OCI-LY7 (cell line): ENCODE data around the gene CHRNA5. TPM values are rescaled to one million over a fixed set of nuclear protein-coding genes. Genes with fewer than 3 reads are reported as not detected.
"Not testable (repeated sequence)": the region's sequence is repeated elsewhere in the genome, so short reads cannot be mapped to it uniquely, and the experiment has no call there.

Source experiments
- BruUV-seq: library from RNA; stranded (reverse); fragments of 400-500 nt; replicated peaks from 2 replicates; lab custom pipeline; 2021; lab: Mats Ljungman, UMichigan
- CTCF ChIA-PET: fragments of 300-600 bp; sonication (Branson Sonifier 250); formaldehyde crosslinking; loops from one replicate; lab custom pipeline; 2022; ENCODE audit warnings: antibody characterized with exemption; ENCODE audit not compliant: unreplicated experiment; lab: Charles Lee
- POLR2A ChIA-PET: fragments of 300-600 bp; sonication (Branson Sonifier 250); formaldehyde crosslinking; loops from one replicate; lab custom pipeline; 2022; ENCODE audit warnings: antibody characterized with exemption; lab: Charles Lee
- DNase-seq: peaks from one replicate; pipeline ENCODE4 v3.0.0-alpha.2; 2015; ENCODE audit warnings: low spot score
- H2AFZ ChIP-seq: fragments of 200-600 bp; sonication (generic), shearing (Covaris generic); 2 replicates; pipeline ENCODE4 v1.6.1; 2014; ENCODE audit warnings: mild to moderate bottlenecking, antibody characterized with exemption, low read length, moderate library complexity
- H3K27ac ChIP-seq: fragments of 200-600 bp; sonication (generic); 2 replicates; pipeline ENCODE4 v1.5.1; 2014; ENCODE audit warnings: mixed run types, low read depth, mild to moderate bottlenecking, moderate library complexity, low read length, inconsistent platforms; ENCODE audit not compliant: poor library complexity, severe bottlenecking
- H3K36me3 ChIP-seq: fragments of 200-600 bp; sonication (generic); 2 replicates; pipeline ENCODE4 v1.6.1; 2014; ENCODE audit warnings: mild to moderate bottlenecking, antibody characterized with exemption, low read length, moderate library complexity, mixed read lengths; ENCODE audit not compliant: insufficient read depth
- H3K4me1 ChIP-seq: fragments of 200-600 bp; sonication (generic); 2 replicates; pipeline ENCODE4 v1.5.1; 2014; ENCODE audit warnings: mild to moderate bottlenecking, low read length; ENCODE audit not compliant: insufficient read depth, poor library complexity, severe bottlenecking
- H3K4me2 ChIP-seq: fragments of 200-600 bp; sonication (generic); 2 replicates; pipeline ENCODE4 v1.6.1; 2014; ENCODE audit warnings: mild to moderate bottlenecking, low read length
- H3K4me3 ChIP-seq: fragments of 200-600 bp; sonication (generic); 2 replicates; pipeline ENCODE4 v1.5.1; 2014; ENCODE audit warnings: mild to moderate bottlenecking, low read depth, low read length; ENCODE audit not compliant: poor library complexity, severe bottlenecking
- H3K79me2 ChIP-seq: fragments of 200-600 bp; sonication (generic); 2 replicates; pipeline ENCODE4 v1.6.1; 2016; ENCODE audit warnings: low read depth, mild to moderate bottlenecking, low read length, moderate library complexity, mixed read lengths; ENCODE audit not compliant: insufficient read depth
- H3K9me2 ChIP-seq: fragments of 200-600 bp; sonication (generic); 2 replicates; pipeline ENCODE4 v1.6.1; 2016; ENCODE audit warnings: mild to moderate bottlenecking, low read length, mixed read lengths; ENCODE audit not compliant: insufficient read depth
- H3K9me3 ChIP-seq: fragments of 200-600 bp; sonication (generic); 2 replicates; pipeline ENCODE4 v1.6.1; 2014; ENCODE audit warnings: mild to moderate bottlenecking, mixed run types, low read length, mixed read lengths
- H4K20me1 ChIP-seq: fragments of 200-600 bp; sonication (generic); 2 replicates; pipeline ENCODE4 v1.6.1; 2014; ENCODE audit warnings: mild to moderate bottlenecking, antibody characterized with exemption, low read length, moderate library complexity, mixed read lengths; ENCODE audit not compliant: insufficient read depth
- EZH2phosphoT487 ChIP-seq: fragments of 200-600 bp; sonication (generic); IDR thresholded peaks from 2 replicates; pipeline ENCODE4 v1.6.1; 2018; ENCODE audit warnings: low read depth, borderline replicate concordance, mild to moderate bottlenecking, mixed run types, antibody characterized with exemption, low read length, moderate library complexity, mixed read lengths
- intact Hi-C: fragments of 100-400 bp; cut with micrococcal nuclease; formaldehyde crosslinking; loops from one replicate; pipeline ENCODE4 v1.10.0; 2022; ENCODE audit not compliant: unreplicated experiment
- total RNA-seq, 2 experiments: library from RNA; depleted of rRNA in 1 of 2; stranded (reverse); fragments of >200 nt in 1 of 2; shearing (Covaris generic) in 1 of 2; gene quantifications; 2 replicates each; pipeline ENCODE4 v1.2.3, GENCODE V29; 2014 to 2022
- TF ChIP-seq, protein P1 (sequence below): fragments of 200-600 bp; sonication (generic); conservative IDR thresholded peaks from 2 replicates; pipeline ENCODE4 v1.5.1; 2014; ENCODE audit warnings: mild to moderate bottlenecking, antibody characterized with exemption, low read length, moderate library complexity, mixed read lengths

The CHRNA5 gene
- total RNA-seq, 2 experiments from 2014 or later, result 2.8 to 9.1 TPM

DNA sequence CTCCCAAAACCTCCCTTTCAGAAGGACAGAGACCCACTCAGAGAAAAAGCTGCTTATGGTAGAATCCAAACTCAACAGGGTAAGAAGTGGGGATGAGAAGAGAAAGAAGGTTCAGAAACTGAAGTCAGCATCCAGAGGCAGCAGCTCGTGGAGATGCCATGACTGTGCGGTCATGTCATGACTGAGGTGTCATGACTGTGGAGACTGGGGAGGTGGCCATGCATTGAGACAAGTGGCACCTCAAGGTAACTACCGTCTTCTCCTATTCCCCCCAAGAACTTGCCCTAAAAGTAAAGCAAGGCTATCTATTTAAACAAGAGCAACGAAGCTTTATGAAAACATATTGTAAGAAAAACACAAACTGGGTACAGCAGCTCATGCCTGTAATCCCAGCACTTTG is 40.4 kb downstream of the CHRNA5 start:
- H3K9me2 ChIP-seq, result no peaks in the 10 kb centered on the region
- no peak overlapping the region for H3K4me3 ChIP-seq
- no peaks in the 10 kb centered on the region for H4K20me1 ChIP-seq
- no peaks in the 10 kb centered on the region for H3K9me3 ChIP-seq
- H3K79me2 ChIP-seq, result no peaks in the 10 kb centered on the region
- no peak overlapping the region for H3K4me2 ChIP-seq
- no peaks in the 10 kb centered on the region for H3K4me1 ChIP-seq
- no peaks in the 10 kb centered on the region for H3K36me3 ChIP-seq
- ChIA-PET POLR2A (no interaction called here), CTCF (no interaction called here)
- DNase-seq, result no peak
- no peak overlapping the region for H3K27ac ChIP-seq
- TF ChIP-seq, protein P1, sequence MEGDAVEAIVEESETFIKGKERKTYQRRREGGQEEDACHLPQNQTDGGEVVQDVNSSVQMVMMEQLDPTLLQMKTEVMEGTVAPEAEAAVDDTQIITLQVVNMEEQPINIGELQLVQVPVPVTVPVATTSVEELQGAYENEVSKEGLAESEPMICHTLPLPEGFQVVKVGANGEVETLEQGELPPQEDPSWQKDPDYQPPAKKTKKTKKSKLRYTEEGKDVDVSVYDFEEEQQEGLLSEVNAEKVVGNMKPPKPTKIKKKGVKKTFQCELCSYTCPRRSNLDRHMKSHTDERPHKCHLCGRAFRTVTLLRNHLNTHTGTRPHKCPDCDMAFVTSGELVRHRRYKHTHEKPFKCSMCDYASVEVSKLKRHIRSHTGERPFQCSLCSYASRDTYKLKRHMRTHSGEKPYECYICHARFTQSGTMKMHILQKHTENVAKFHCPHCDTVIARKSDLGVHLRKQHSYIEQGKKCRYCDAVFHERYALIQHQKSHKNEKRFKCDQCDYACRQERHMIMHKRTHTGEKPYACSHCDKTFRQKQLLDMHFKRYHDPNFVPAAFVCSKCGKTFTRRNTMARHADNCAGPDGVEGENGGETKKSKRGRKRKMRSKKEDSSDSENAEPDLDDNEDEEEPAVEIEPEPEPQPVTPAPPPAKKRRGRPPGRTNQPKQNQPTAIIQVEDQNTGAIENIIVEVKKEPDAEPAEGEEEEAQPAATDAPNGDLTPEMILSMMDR, result no peak
- TF ChIP-seq EZH2phosphoT487, result no peak
- no TSS peak for BruUV-seq
- intact Hi-C loops, result no loop called here
- no peak overlapping the region for H2AFZ ChIP-seq

DNA sequence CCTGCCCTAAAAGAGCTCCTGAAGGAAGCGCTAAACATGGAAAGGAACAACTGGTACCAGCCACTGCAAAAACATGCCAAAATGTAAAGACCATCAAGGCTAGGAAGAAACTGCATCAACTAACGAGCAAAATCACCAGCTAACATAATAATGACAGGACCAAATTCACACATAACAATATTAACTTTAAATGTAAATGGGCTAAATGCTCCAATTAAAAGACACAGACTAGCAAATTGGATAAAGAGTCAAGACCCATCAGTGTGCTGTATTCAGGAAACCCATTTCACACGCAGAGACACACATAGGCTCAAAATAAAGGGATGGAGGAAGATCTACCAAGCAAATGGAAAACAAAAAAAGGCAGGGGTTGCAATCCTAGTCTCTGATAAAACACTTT is 44.2 kb downstream of the CHRNA5 start:
- BruUV-seq, result not testable (repeated sequence)

DNA sequence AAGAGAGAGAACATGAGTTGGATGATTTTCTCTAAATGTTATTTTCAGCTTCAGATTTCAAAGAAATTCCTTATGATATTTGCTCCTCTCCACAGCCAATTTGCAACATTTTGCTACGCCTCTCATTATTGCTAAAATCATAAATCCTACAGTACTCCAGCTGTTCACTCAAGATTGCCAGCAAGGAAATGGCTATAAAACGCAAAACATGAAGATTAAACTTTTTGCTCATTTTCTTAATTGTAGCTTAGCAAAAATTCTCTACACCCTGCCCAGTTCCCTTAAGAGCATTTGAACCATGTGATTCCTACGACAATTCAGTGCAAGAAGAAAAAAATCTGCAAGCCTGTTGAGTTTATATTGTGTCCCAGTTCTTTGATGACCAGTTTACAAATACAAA is 48.7 kb downstream of the CHRNA5 start:
- H3K4me1 ChIP-seq, result no peaks in the 10 kb centered on the region
- no peaks in the 10 kb centered on the region for H3K9me2 ChIP-seq
- ChIA-PET POLR2A (interaction anchor here (0.6 kb wide), 1 partner anchor 98 kb away, joined by 5 read pairs; no protein-coding TSS in a partner anchor), CTCF (no interaction called here)
- H4K20me1 ChIP-seq, result no peaks in the 10 kb centered on the region
- intact Hi-C loops, result no loop called here
- H3K9me3 ChIP-seq, result no peaks in the 10 kb centered on the region
- H3K4me3 ChIP-seq, result no peak overlapping the region
- H3K4me2 ChIP-seq, result no peak overlapping the region
- no peak for DNase-seq
- H3K79me2 ChIP-seq, result no peaks in the 10 kb centered on the region
- H3K27ac ChIP-seq, result no peak overlapping the region
- no peak overlapping the region for H2AFZ ChIP-seq
- TF ChIP-seq EZH2phosphoT487, result no peak
- TF ChIP-seq, protein P1, result no peak
- no TSS peak for BruUV-seq
- H3K36me3 ChIP-seq, result no peaks in the 10 kb centered on the region

More for the DNA sequence above, 44.2 kb downstream of the CHRNA5 start:
- H3K4me1 ChIP-seq, H3K27ac ChIP-seq, H3K9me3 ChIP-seq, CTCF ChIA-PET, H3K36me3 ChIP-seq, H3K4me2 ChIP-seq, H3K4me3 ChIP-seq, H4K20me1 ChIP-seq, H3K79me2 ChIP-seq, DNase-seq, POLR2A ChIA-PET, H3K9me2 ChIP-seq, intact Hi-C loops, H2AFZ ChIP-seq: not testable (repeated sequence)
